ENCODE measurements around the gene TRAPPC12. TPM values are rescaled to one million over a fixed set of nuclear protein-coding genes. Genes with fewer than 3 reads are reported as not detected.

TRAPPC12 gene
- total RNA-seq, 1 experiment from 2014 or later: 77.0 TPM

DNA sequence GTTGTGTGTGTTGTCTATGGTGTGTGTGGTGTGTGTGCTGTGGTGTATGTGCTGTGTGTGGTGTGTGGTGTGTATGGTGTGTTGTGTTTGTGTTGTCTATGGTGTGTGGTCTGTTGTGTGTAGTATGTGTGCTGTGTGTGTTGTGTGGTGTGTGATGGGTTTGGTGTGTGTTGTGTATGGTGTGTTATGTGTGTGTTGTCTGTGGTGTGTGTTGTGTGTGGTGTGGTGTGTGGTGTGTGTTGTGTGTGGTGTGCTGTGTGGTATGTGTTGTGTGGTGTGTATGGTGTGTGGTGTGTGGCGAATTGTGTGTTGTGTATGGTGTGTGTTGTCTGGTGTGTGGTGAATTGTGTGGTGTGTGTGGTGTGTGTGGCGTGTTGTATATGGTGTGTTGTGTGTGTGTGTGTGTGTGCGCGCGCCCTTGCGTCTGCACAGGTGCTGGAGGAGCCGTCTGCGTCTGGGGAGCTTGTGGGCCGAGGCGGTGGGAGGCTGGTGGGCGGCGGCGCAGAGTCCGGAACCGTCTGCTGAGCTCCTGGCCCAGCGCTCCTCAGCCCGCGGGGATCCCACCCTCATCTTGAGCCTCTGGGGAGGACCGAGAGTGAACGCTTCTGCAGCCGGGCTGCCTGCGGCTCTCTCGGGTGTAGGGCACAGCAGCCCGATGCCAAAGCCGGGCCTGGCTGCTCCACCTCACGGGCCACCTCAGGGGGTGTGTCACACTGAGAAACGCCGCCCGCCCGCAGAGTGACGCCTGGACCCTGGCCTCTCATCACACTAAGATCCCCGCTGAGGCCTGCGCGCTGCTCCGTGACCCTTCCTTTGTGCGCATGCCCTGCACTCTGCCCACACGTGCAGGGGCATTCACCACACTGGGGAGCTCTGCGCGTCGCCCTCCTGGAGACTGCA lies 148.6 kb downstream of the TRAPPC12 start:
- intact Hi-C loops (cut with micrococcal nuclease; ENCODE audit: unreplicated experiment): no loop called here
- Mint-ChIP-seq H3K4me3 (ENCODE audit: low read depth, unreplicated experiment) (no peak overlapping the region), H3K4me1 (ENCODE audit: low read depth, unreplicated experiment) (peaks cover 8% of the 10 kb centered on the region), H3K27me3 (ENCODE audit: unreplicated experiment) (no peaks in the 10 kb centered on the region), H3K27ac (ENCODE audit: unreplicated experiment) (no peak overlapping the region), H3K9me3 (ENCODE audit: low read depth, unreplicated experiment) (no peaks in the 10 kb centered on the region), H3K36me3 (ENCODE audit: insufficient read depth, unreplicated experiment) (no peaks in the 10 kb centered on the region)
- CTCF ChIA-PET: no interaction called here
- no peak for DNase-seq
- BruUV-seq (replicated peaks): no TSS peak
- TF ChIP-seq CTCF (IDR thresholded peaks at IDR 0.05; ENCODE audit: unreplicated experiment): no peak

Other genes starting within 250 kb of the TRAPPC12 start
- gene EIPR1, start 1.9 kb upstream of the TRAPPC12 start, total RNA-seq (2022): 31.7 and 34.4 TPM in 2 replicates
- 30.1 and 32.6 TPM in 2 replicates for gene ADI1, start 139.8 kb downstream of the TRAPPC12 start, total RNA-seq (2022)
- gene RNASEH1, start 178.6 kb downstream of the TRAPPC12 start, total RNA-seq (2022): 29.8 and 30.2 TPM in 2 replicates
- 1,135 and 1,226 TPM in 2 replicates for gene RPS7, start 195.6 kb downstream of the TRAPPC12 start, total RNA-seq (2022)
- not detected in 2 replicates for gene COLEC11, start 215.4 kb downstream of the TRAPPC12 start, total RNA-seq (2022)